ENCODE data around the gene USP46. TPM values are rescaled to one million over a fixed set of nuclear protein-coding genes. Genes with fewer than 3 reads are reported as not detected.

The USP46 gene
- total RNA-seq (2012; rRNA removed) (15.4 and 20.3 TPM in 2 replicates), polyA plus RNA-seq (2012; rRNA removed) (6.0 and 9.3 TPM in 2 replicates), Bru-seq, nascent RNA (percentile 85 among the genes with signal in this experiment), BruChase-seq, experiment 1, labeled RNA remaining after a 6-hour chase (percentile 85 among the genes with signal in this experiment), BruChase-seq, experiment 2, labeled RNA remaining after a 2-hour chase (percentile 87 among the genes with signal in this experiment)
- polyA plus RNA-seq (2012; cell fraction: cytosol; rRNA removed): 1.5 and 2.0 TPM in 2 replicates
- polyA plus RNA-seq (2012; cell fraction: nucleus; rRNA removed; ENCODE audit: low replicate concordance): 1.7 and 8.4 TPM in 2 replicates
- long read RNA-seq, full-length matches to known transcripts: 74 of 110 reads
- long read RNA-seq, partial matches to known transcripts: 13 of 110 reads
- long read RNA-seq, other reads (novel, unspliced or antisense): 23 of 110 reads

- Histone ChIP-seq H3K9me1 (ENCODE audit: insufficient read depth, low read length) (peaks cover 6% of the 10 kb centered on the region; the same call in 1 of the 2 replicates), H4K5ac (ENCODE audit: low read depth, low read length) (peak within 1 kb of the TSS; percentile 97), H4K91ac (ENCODE audit: insufficient read depth, low read depth, low read length) (peak within 1 kb of the TSS; percentile 64), H2AK5ac (ENCODE audit: low read depth, low read length) (peak within 1 kb of the TSS; percentile 51), H3K4me3 (ENCODE audit: insufficient read depth, low read depth, low read length) (peak within 1 kb of the TSS; percentile 99), H2BK120ac (ENCODE audit: low read depth, low read length) (peak within 1 kb of the TSS; percentile 89), H2AK9ac (replicated peaks; ENCODE audit: low read depth, low read length, poor library complexity) (peak within 1 kb of the TSS; percentile 85), H2BK20ac (ENCODE audit: low read depth, low read length) (peak within 1 kb of the TSS; percentile 82), H2BK15ac (ENCODE audit: low read depth, low read length) (peak within 1 kb of the TSS; percentile 12; the same call in 1 of the 3 replicates), H3K27me3 (ENCODE audit: control insufficient read depth, insufficient read depth, low read length) (no peaks in the 10 kb centered on the region), H4K20me1 (ENCODE audit: insufficient read depth, low read length) (peaks cover 22% of the 10 kb centered on the region; the same call in 1 of the 2 replicates), H3K14ac (replicated peaks; ENCODE audit: low read depth, low read length) (peak within 1 kb of the TSS; percentile 92), H3K4me2 (ENCODE audit: low read depth, low read length) (peak within 1 kb of the TSS; percentile 86), H3K23ac (ENCODE audit: low read depth, low read length) (peak within 1 kb of the TSS; percentile 97), H3K79me1 (ENCODE audit: low read depth in 1 of 2, low read length in 2 of 2) (peaks cover 17 to 48% of the 10 kb centered on the region in 2 experiments), H3K27ac (ENCODE audit: insufficient read depth, low read length) (peak within 1 kb of the TSS; percentile 99), H3K9ac (ENCODE audit: low read depth, low read length) (peak within 1 kb of the TSS; percentile 100), H4K8ac (ENCODE audit: low read depth in 2 of 2, low read length in 2 of 2) (peak within 1 kb of the TSS; percentile 46 to 72; a peak in 2 of 4 replicates), H3K18ac (ENCODE audit: low read depth, low read length) (peak within 1 kb of the TSS; percentile 94), H3K4me1 (ENCODE audit: control insufficient read depth, insufficient read depth, low read length) (peaks cover 4% of the 10 kb centered on the region), H2BK5ac (ENCODE audit: low read depth, low read length, poor library complexity, severe bottlenecking) (peak within 1 kb of the TSS; percentile 88), H3K4ac (ENCODE audit: low read depth, low read length) (peak within 1 kb of the TSS; percentile 96), H3K9me3 (ENCODE audit: control insufficient read depth, insufficient read depth, low read length) (no peaks in the 10 kb centered on the region; the same call in 1 of the 2 replicates), H3K36me3 (ENCODE audit: control insufficient read depth, insufficient read depth, low read length) (no peaks in the 10 kb centered on the region), H3K56ac (ENCODE audit: extremely low read depth, insufficient read depth, low read length) (peak within 1 kb of the TSS; percentile 83), H2AFZ (replicated peaks; ENCODE audit: low read length, poor library complexity) (peak within 1 kb of the TSS; percentile 96)
- dilution Hi-C loops (cut with HindIII; ENCODE audit: low sequenced_read_pairs, unreplicated experiment) (no loop called here), intact Hi-C loops (cut with micrococcal nuclease) (loop anchor here (2.0 to 10.0 kb wide), 5 partner anchors 53 to 1576 kb away; partner anchors contain the start of gene RASL11B), in situ Hi-C loops (cut with MboI; ENCODE audit: low sequenced_read_pairs) (loop anchor here (5.0 kb wide), 1 partner anchor 53 kb away; no protein-coding TSS in a partner anchor)
- DNase-seq: peak; percentile 69
- no TSS peak for BruUV-seq (replicated peaks)
- CTCF ChIA-PET: no interaction called here
- WGBS, 2 experiments (ENCODE audit: extremely low coverage in 2 of 2, insufficient read length in 1 of 2): 0% methylated on average over 44 of the region's 94 CpGs; no CpG with 5 or more reads in 1 of the 2 experiments
- peak; percentile 92 for ATAC-seq (ENCODE audit: low read depth)
- TF ChIP-seq CHD1 (IDR thresholded peaks at IDR 0.05; ENCODE audit: low read depth, low read length) (no peak), MXI1 (IDR thresholded peaks at IDR 0.05; ENCODE audit: borderline replicate concordance, low read depth, low read length) (0 out of 2 replicates have a peak, but pooled peaks have one; percentile 43), MAZ (IDR thresholded peaks at IDR 0.05; ENCODE audit: borderline replicate concordance, low read depth, low read length) (peak; percentile 74; the same call in 1 of the 2 replicates)
- POLR2A ChIA-PET (ENCODE audit: unreplicated experiment): no interaction called here
Measured at GRCh38 chr4:52659001-52659721, at the start of gene USP46. TSS of gene USP46 (minus strand) at chr4:52659301. CDS start at chr4:52659150, 151 bp downstream.
